Measurements from ENCODE around the gene ZMYND10.
A peak's percentile ranks its signal among the peaks of the same experiment; 100 is the strongest.

The ZMYND10 gene

GRCh38 chr3:50345586-50346234 is at the start of gene ZMYND10:
TSS of gene ZMYND10 (minus strand) at chr3:50345732. CDS start at chr3:50345579, 153 bp downstream.
- DNase-seq (ENCODE audit: extremely low read depth in 1 of 2, low read depth in 1 of 2), result peak; percentile 38 to 66

- no peak for DNase-seq (ENCODE audit: extremely low read depth in 1 of 2, low read depth in 1 of 2)
Measured at GRCh38 chr3:50393061-50393460, 47.5 kb upstream of the ZMYND10 start.

GRCh38 chr3:50392101-50392715 is 46.7 kb upstream of the ZMYND10 start:
- no peak for DNase-seq (ENCODE audit: extremely low read depth in 1 of 2, low read depth in 1 of 2)

GRCh38 chr3:50390508-50391224 is 45.1 kb upstream of the ZMYND10 start:
- DNase-seq (ENCODE audit: extremely low read depth in 1 of 2, low read depth in 1 of 2), result no peak

- DNase-seq (ENCODE audit: extremely low read depth in 1 of 2, low read depth in 1 of 2), result no peak
Measured at GRCh38 chr3:50389414-50389767, 43.9 kb upstream of the ZMYND10 start.

GRCh38 chr3:50388720-50389413 is 43.3 kb upstream of the ZMYND10 start:
- DNase-seq (ENCODE audit: extremely low read depth in 1 of 2, low read depth in 1 of 2), result no peak

- no peak for DNase-seq (ENCODE audit: extremely low read depth in 1 of 2, low read depth in 1 of 2)
Measured at GRCh38 chr3:50388016-50388719, 42.6 kb upstream of the ZMYND10 start.

GRCh38 chr3:50385754-50386153 is 40.2 kb upstream of the ZMYND10 start:
- no peak for DNase-seq (ENCODE audit: extremely low read depth in 1 of 2, low read depth in 1 of 2)

- no peak for DNase-seq (ENCODE audit: extremely low read depth in 1 of 2, low read depth in 1 of 2)
Measured at GRCh38 chr3:50383750-50384149, 38.2 kb upstream of the ZMYND10 start.

GRCh38 chr3:50382722-50383121 is 37.2 kb upstream of the ZMYND10 start:
- DNase-seq (ENCODE audit: extremely low read depth in 1 of 2, low read depth in 1 of 2), result no peak

- no peak for DNase-seq (ENCODE audit: extremely low read depth in 1 of 2, low read depth in 1 of 2)
Measured at GRCh38 chr3:50381383-50381782, 35.9 kb upstream of the ZMYND10 start.

GRCh38 chr3:50380405-50381085 is 35.0 kb upstream of the ZMYND10 start:
- DNase-seq (ENCODE audit: extremely low read depth in 1 of 2, low read depth in 1 of 2), result no peak

GRCh38 chr3:50378757-50379156 is 33.2 kb upstream of the ZMYND10 start:
- DNase-seq (ENCODE audit: extremely low read depth in 1 of 2, low read depth in 1 of 2), result no peak

GRCh38 chr3:50378024-50378423 is 32.5 kb upstream of the ZMYND10 start:
- no peak for DNase-seq (ENCODE audit: extremely low read depth in 1 of 2, low read depth in 1 of 2)

- no peak for DNase-seq (ENCODE audit: extremely low read depth in 1 of 2, low read depth in 1 of 2)
Measured at GRCh38 chr3:50375258-50375931, 29.9 kb upstream of the ZMYND10 start.

GRCh38 chr3:50374363-50375257 is 29.1 kb upstream of the ZMYND10 start:
- DNase-seq (ENCODE audit: extremely low read depth in 1 of 2, low read depth in 1 of 2), result no peak

GRCh38 chr3:50373146-50374051 is 27.9 kb upstream of the ZMYND10 start:
- DNase-seq (ENCODE audit: extremely low read depth in 1 of 2, low read depth in 1 of 2), result no peak

GRCh38 chr3:50372349-50372748 is 26.8 kb upstream of the ZMYND10 start:
- DNase-seq (ENCODE audit: extremely low read depth in 1 of 2, low read depth in 1 of 2), result no peak
